ENCODE measurements around the gene MACF1.

Gene MACF1

DNA sequence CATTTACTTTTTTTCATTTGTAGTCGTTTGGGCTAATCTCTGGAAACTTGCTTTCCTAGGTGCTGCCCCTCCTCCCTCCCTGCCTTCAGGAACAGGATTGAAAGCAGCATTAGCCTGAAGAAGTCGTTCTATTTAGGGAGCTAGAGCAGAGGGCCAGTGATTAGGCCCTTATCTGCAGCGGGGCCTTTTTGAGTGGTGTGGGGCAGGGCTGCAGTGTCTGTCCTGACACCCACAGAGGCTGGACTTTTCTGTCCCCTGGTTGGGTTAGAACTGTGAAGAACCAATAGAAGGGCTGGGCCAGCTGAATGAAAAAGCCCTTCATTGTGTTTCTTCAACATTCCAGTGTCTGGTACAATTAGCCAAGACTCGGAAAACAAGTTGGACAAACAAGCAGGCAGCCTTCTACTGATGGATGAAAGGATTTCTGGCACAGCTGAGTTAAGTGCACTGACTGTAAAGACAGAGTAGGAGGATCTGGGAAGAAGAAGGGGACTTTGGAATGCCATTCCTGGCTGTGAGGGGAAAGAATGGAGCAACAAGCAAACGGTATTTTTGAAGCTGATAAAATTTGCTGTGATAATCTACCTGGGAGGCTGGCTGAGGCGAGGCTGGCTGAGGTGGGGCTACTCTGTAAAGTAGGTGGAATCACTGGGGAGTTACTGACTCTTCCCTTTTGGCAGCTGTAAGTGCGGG, 9.7 kb downstream of the MACF1 start:
- DNase-seq: no peak

DNA sequence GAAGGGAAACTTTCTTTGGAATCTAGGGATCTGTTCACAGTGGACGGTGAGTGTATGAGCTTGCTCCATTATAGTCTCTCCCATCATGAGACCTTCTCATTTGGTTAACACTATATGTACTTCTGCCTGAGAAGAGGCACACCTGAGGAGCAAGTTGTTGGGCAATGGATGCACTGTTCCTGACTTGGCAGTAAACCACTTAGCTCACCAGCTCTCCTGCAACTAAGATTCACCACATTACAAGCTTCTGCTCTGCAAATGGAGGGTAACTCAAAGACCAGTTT, 10.2 kb downstream of the MACF1 start:
- DNase-seq: no peak

- peak in 1 of 2 donors; percentile 76 for DNase-seq
These were observed 10.7 kb downstream of the MACF1 start for GRCh38 chr1:39214998-39215873.

DNA sequence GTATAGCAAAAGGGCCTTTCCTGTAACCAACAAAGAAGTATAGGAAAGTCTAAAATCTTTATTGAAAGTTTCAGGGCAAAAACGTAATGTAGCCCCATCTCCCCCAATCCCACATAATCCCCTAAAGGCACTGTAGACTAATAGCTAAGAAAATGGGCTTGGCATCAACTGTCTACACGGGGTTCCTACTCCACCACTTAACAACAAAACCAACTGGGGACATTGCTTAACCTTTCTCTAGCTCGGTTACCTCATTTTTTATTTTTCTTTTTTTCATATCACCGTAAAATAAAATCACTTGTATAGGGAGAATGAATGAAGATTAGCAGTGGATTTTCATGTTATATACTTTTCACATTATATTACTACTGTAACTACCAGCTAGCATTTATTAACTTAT, 12.3 kb downstream of the MACF1 start:
- DNase-seq: no peak

GRCh38 chr1:39220891-39221870, 16.7 kb downstream of the MACF1 start:
- no peak for DNase-seq

- no peak for DNase-seq
These were observed 19.9 kb downstream of the MACF1 start for GRCh38 chr1:39224295-39224829.

- no peak for DNase-seq
These were observed 22.3 kb downstream of the MACF1 start for GRCh38 chr1:39226836-39227235.

DNA sequence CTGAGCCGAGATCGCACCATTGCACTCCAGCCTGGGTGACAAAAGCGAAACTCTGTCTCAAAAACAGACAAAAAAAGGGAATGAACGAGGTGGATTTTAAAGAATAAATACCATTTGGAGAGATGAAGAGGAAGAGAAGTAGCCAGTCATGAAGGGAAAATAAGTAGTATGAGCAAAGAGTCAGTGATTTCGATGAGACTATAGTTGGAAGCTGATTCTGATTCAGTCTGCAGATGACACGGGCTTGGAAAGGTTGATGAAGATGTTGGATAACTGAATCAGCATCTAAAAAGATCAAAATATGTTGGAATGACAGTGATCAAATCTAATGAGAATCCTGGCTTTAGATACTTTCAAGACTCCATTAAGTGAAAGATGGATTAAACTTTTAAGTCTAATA, 23.8 kb downstream of the MACF1 start:
- no peak for DNase-seq

- no peak for DNase-seq
These were observed 25.0 kb downstream of the MACF1 start for GRCh38 chr1:39229504-39229903.

DNA sequence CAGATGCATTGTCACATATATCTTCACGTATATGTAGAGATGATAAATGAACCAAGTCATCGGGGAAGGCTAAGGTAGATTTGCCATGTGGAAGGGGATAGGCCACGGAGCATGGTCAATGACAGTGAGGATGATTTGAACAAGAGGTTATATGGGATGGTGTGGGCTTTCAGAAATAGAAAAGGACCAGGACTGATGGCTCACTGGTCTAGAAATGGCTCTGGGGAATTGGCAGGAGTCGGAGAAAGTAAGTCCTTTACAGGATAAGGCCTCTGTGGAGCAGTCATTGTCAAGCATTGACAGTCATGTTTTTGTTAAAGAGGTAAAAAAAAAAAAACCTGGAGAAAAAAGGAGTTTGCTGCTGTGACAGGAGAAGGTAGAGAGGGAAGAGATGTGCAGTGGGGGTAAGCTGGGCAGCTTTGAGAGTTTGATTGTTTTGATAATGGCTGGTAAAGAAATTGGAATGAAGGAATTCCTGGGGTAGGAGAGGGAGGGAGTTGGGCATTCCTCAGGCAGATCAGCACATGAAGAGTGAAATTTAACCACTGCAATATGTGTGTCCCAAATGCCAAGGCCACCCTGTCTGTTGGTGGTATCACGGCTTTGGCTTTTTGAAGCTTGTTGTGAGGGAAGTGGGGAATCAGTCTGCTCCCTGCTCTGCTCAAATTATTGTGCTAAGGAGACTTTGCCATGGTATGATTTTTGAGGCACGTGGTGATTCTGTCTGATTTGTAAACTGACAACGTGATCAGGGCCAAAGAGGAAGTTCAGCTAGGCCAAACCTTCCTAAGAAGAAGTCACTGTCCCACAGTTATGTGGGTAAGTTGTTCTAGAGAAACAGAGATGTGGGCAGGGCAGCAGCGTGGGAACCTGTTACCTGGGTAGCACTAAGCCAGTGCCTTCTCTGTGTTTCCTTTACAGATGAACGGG, 26.0 kb downstream of the MACF1 start:
- DNase-seq: peak in 1 of 2 donors; percentile 69

DNA sequence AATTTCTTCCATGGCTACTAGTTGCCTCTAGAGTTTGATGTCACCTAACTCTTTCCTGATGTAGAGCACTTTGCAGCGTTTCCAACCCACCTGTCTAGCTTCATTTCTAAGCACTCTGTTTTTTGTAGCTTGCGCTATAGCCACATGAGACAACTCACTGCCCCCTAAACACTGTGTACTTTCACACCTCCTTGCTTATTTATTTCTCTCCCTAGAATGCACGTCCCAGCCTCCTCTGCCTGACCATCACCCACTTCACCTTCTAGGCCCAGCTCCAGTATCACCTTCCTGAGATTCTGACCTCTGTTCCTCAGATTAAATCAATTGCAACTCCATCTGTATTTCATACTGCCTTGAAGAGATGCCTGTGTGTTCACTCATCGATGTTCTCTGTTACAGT, 32.5 kb downstream of the MACF1 start:
- DNase-seq: no peak

DNA sequence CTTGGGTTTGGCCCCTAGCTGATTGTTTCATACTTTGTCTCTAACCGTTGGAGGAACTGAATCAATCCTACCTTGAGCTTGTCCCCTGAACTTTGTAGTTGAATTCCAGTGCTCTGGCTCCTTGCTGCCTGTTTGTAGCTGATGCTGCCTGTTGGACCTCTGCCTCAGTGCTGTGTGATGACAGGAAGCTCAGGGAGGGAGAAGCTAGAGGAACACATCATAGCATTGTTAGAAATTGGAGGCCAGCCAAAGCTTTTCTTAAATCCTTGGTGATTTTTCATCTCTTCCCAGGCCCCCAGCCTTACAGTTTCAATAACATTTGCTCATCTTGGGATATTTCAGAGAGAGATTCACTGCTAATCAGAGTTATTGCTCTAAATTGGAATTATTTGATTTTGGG, 34.0 kb downstream of the MACF1 start:
- no peak for DNase-seq

- no peak for DNase-seq
These were observed 35.5 kb downstream of the MACF1 start for GRCh38 chr1:39239968-39240367.

GRCh38 chr1:39243302-39243701, 38.8 kb downstream of the MACF1 start:
- no peak for DNase-seq

DNA sequence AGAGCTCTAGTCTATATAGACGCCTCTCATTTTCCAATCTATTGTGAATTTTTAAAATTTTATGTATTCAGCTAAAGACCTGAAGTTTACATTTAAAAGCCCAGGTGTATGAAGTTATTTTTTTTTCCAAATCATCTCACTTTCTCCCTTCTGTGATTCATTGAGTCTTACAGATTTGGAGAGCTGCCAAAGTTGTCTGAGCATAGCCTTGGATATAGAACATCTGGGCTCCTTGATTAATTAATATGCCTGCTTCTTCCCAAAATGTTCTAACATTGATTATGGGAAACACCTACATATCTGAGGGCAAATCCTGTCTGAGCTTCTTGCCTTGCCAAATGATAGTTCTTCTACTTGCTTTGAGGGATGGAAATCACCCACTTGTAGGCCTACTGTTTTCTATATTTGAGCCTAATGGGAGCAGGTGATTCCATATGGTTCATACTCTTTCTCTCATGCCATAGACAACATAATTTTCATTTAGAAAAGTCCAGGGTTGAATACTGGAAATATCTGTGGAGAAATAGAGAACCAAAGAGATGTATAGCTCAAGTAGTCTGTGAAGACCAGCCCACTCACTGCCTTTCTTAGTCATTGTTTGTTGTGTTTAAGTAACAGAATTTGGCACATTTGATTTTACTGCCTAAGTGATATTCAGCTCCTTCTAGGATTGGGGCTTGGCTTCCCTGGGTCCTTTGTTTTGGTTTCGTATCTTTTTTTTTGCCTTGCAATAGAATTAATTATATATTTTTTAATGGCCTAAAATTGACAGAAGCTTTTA, 46.2 kb downstream of the MACF1 start:
- DNase-seq: no peak

GRCh38 chr1:39255222-39255621, 50.7 kb downstream of the MACF1 start:
- no peak for DNase-seq

GRCh38 chr1:39258146-39258924, 53.8 kb downstream of the MACF1 start:
- DNase-seq: peak in 1 of 2 donors; percentile 49

- DNase-seq: no peak
These were observed 54.4 kb downstream of the MACF1 start for GRCh38 chr1:39258925-39259244.

DNA sequence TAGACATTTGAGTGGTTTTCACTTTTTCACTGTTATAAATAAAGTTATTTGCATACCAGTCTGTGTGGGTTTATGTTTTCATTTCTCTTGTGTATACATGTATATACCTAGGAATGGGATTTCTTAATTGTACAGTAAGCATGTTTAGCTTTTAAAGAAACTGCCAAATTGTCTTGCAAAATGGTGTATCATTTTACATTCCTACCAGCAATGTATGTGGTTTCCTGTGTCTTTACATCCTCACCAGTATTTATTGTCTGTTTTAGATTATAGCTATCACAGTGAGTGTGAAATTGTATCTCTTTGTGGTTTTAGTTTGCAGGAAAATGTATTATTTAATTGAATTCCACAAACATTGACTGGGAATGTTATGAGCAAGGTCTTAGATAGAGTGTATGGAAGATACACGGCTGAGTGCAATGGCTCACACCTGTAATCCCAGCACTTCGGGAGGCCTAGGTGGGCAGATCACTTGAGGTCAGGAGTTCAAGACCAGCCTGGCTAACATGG, 57.3 kb downstream of the MACF1 start:
- DNase-seq: no peak

DNA sequence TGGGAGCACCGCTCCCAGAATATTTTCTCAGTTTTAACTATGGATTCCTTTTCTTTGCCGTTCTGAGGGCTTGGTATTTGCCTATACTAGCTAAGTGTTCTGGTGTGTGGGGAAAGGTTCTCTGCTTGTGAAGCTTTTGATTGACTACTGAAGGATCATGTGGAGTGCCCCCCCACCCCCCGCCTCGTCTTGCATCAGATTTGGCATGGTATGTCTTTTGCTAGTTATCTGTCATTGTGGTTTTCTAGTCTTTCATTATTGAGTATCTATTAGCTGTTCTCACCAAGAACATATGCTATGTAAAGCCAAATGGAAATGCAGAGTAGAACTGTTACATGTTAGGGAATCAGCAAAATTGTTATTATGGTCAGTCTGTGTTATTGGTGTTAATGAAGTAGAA, 58.3 kb downstream of the MACF1 start:
- DNase-seq: no peak

All from bone marrow (tissue), 2 donors.